ENCODE measurements around the gene MSI2. TPM values are rescaled to one million over a fixed set of nuclear protein-coding genes. Genes with fewer than 3 reads are reported as not detected.
"Not testable (repeated sequence)": the region's sequence is repeated elsewhere in the genome, so short reads cannot be mapped to it uniquely, and the experiment has no call there.

MSI2 gene
- total RNA-seq, 1 donor from 2014 or later: 140 TPM

GRCh38 chr17:57211543-57211942 lies 44.8 kb upstream of the MSI2 start:
- no peak for TF ChIP-seq CTCF (conservative IDR thresholded peaks at IDR 0.05)
- Mint-ChIP-seq H3K4me1 (peaks cover 14% of the 10 kb centered on the region), H3K9me3 (peaks cover 11% of the 10 kb centered on the region), H3K36me3 (ENCODE audit: low read depth) (no peaks in the 10 kb centered on the region), H3K27ac (ENCODE audit: unreplicated experiment) (no peak overlapping the region), H3K27me3 (ENCODE audit: low read depth) (no peaks in the 10 kb centered on the region), H3K4me3 (no peak overlapping the region)
- no peak for DNase-seq (ENCODE audit: low read depth, low spot score)

- Mint-ChIP-seq H3K4me3 (no peak overlapping the region), H3K4me1 (peaks cover 14% of the 10 kb centered on the region), H3K27me3 (ENCODE audit: low read depth) (no peaks in the 10 kb centered on the region), H3K27ac (ENCODE audit: unreplicated experiment) (no peak overlapping the region), H3K9me3 (peaks cover 7% of the 10 kb centered on the region), H3K36me3 (ENCODE audit: low read depth) (no peaks in the 10 kb centered on the region)
- no peak for DNase-seq (ENCODE audit: low read depth, low spot score)
- TF ChIP-seq CTCF (conservative IDR thresholded peaks at IDR 0.05): no peak
Measured at GRCh38 chr17:57213180-57213825, 43.0 kb upstream of the MSI2 start.

- no peak for TF ChIP-seq CTCF (conservative IDR thresholded peaks at IDR 0.05)
- Mint-ChIP-seq H3K4me1 (peaks cover 11% of the 10 kb centered on the region), H3K36me3 (ENCODE audit: low read depth) (peaks cover 4% of the 10 kb centered on the region), H3K27me3 (ENCODE audit: low read depth) (no peaks in the 10 kb centered on the region), H3K27ac (ENCODE audit: unreplicated experiment) (no peak overlapping the region), H3K4me3 (no peak overlapping the region), H3K9me3 (peaks cover 11% of the 10 kb centered on the region)
- no peak for DNase-seq (ENCODE audit: low read depth, low spot score)
Measured at GRCh38 chr17:57215317-57215716, 41.0 kb upstream of the MSI2 start.

- Mint-ChIP-seq H3K27me3 (ENCODE audit: low read depth) (no peaks in the 10 kb centered on the region), H3K4me3 (no peak overlapping the region), H3K36me3 (ENCODE audit: low read depth) (peaks cover 11% of the 10 kb centered on the region), H3K9me3 (peaks cover 27% of the 10 kb centered on the region), H3K27ac (ENCODE audit: unreplicated experiment) (no peak overlapping the region), H3K4me1 (no peaks in the 10 kb centered on the region)
- TF ChIP-seq CTCF (conservative IDR thresholded peaks at IDR 0.05): no peak
- DNase-seq (ENCODE audit: low read depth, low spot score): no peak
Measured at GRCh38 chr17:57221366-57222350, 34.7 kb upstream of the MSI2 start.

- Mint-ChIP-seq H3K9me3 (peaks cover 25% of the 10 kb centered on the region), H3K36me3 (ENCODE audit: low read depth) (peaks cover 11% of the 10 kb centered on the region)
- H3K27me3 Mint-ChIP-seq (ENCODE audit: low read depth); H3K27ac Mint-ChIP-seq (ENCODE audit: unreplicated experiment); H3K4me3 Mint-ChIP-seq; DNase-seq (ENCODE audit: low read depth, low spot score); H3K4me1 Mint-ChIP-seq: not testable (repeated sequence)
Measured at GRCh38 chr17:57222422-57222821, 33.9 kb upstream of the MSI2 start.

- no peaks in the 10 kb centered on the region for H3K27me3 Mint-ChIP-seq (ENCODE audit: low read depth)
- no peak for TF ChIP-seq CTCF (conservative IDR thresholded peaks at IDR 0.05)
- DNase-seq (ENCODE audit: low read depth, low spot score): no peak
- peaks cover 18% of the 10 kb centered on the region for H3K9me3 Mint-ChIP-seq
- no peak overlapping the region for H3K4me3 Mint-ChIP-seq
- no peak overlapping the region for H3K27ac Mint-ChIP-seq (ENCODE audit: unreplicated experiment)
- H3K36me3 Mint-ChIP-seq (ENCODE audit: low read depth): peaks cover 6% of the 10 kb centered on the region
- no peaks in the 10 kb centered on the region for H3K4me1 Mint-ChIP-seq
Measured at GRCh38 chr17:57225127-57225526, 31.2 kb upstream of the MSI2 start.

Measured in neural crest cell (in vitro differentiated cells).